GM12878 (cell line): ENCODE results near the gene PADI1. TPM values are rescaled to one million over a fixed set of nuclear protein-coding genes. Genes with fewer than 3 reads are reported as not detected.

ENCODE experiments used
- ATAC-seq: fragments of 200-7000 bp; cut with Tn5 transposase; 3 replicates; pipeline ENCODE4 v1.9.1; 2020; ENCODE audit warnings: mild to moderate bottlenecking, moderate library complexity
- BruUV-seq: library from RNA; stranded (reverse); fragments of 400-500 nt; replicated peaks from 2 replicates; lab custom pipeline; 2021; lab: Mats Ljungman, UMichigan
- CTCF ChIA-PET: fragments of 300-600 bp; sonication (Branson Sonifier 250); formaldehyde crosslinking; extraction: SDS; loops from one replicate; lab custom pipeline; 2021; ENCODE audit warnings: inconsistent platforms; lab: Yijun Ruan, JAX
- POLR2A ChIA-PET: fragments of 350-600 bp; formaldehyde crosslinking; extraction: SDS; loops from one replicate; lab custom pipeline; 2021; ENCODE audit warnings: inconsistent platforms; lab: Charles Lee
- RAD21 ChIA-PET: fragments of 300-600 bp; sonication (Branson Sonifier 250); formaldehyde crosslinking; loops from one replicate; lab custom pipeline; 2023; ENCODE audit warnings: antibody characterized with exemption; ENCODE audit not compliant: unreplicated experiment; lab: Charles Lee
- SMC1A ChIA-PET: fragments of 300-600 bp; sonication (Branson Sonifier 250); formaldehyde crosslinking; loops from one replicate; lab custom pipeline; 2023; ENCODE audit not compliant: unreplicated experiment, uncharacterized antibody; lab: Charles Lee
- DNase-seq: peaks from one replicate; pipeline ENCODE4 v3.0.0-alpha.2; 2011; ENCODE audit warnings: low read depth, low spot score
- FAIRE-seq: peaks from 3 replicates; lab custom pipeline; 2011; peaks lifted over from hg19 to GRCh38; lab: Jason Lieb, UNC
- H2AFZ ChIP-seq: 2 replicates; pipeline ENCODE4 v1.6.0; 2011; ENCODE audit warnings: low read depth, low read length, control low read depth; ENCODE audit not compliant: control insufficient read depth
- H3K27ac ChIP-seq: 2 replicates; pipeline ENCODE4 v1.5.1; 2011; ENCODE audit warnings: control low read depth; ENCODE audit not compliant: control insufficient read depth, insufficient read depth
- H3K27me3 ChIP-seq, 2 experiments: replicated peaks in 1 of 2; 2 replicates each; pipeline versions ENCODE4 v1.6.0 to v1.6.1; 2011; ENCODE audit warnings: low read length in 1 of 2; ENCODE audit not compliant: control insufficient read depth in 2 of 2, insufficient read depth in 2 of 2
- H3K36me3 ChIP-seq, 2 experiments: 2 replicates each; pipeline ENCODE4 v1.5.1; 2011; ENCODE audit warnings: low read length in 1 of 2; ENCODE audit not compliant: control insufficient read depth in 2 of 2, insufficient read depth in 2 of 2
- H3K4me1 ChIP-seq: 2 replicates; pipeline ENCODE4 v1.6.1; 2011; ENCODE audit warnings: mild to moderate bottlenecking, low read length, moderate library complexity, mixed read lengths; ENCODE audit not compliant: control insufficient read depth, insufficient read depth
- H3K4me2 ChIP-seq: 2 replicates; pipeline ENCODE4 v1.6.0; 2011; ENCODE audit warnings: control low read depth; ENCODE audit not compliant: control insufficient read depth, insufficient read depth
- H3K4me3 ChIP-seq: fragments of 200-600 bp; sonication (generic); 2 replicates; pipeline ENCODE4 v1.5.1; 2016
- H3K79me2 ChIP-seq: 2 replicates; pipeline ENCODE4 v1.6.0; 2011; ENCODE audit warnings: low read length; ENCODE audit not compliant: control insufficient read depth, insufficient read depth
- H3K9ac ChIP-seq: 2 replicates; pipeline ENCODE4 v1.8.0; 2011; ENCODE audit warnings: low read length, control low read depth, mixed read lengths; ENCODE audit not compliant: control insufficient read depth, insufficient read depth
- H3K9me3 ChIP-seq: replicated peaks from 3 replicates; pipeline ENCODE4 v1.5.1; 2011; ENCODE audit warnings: mild to moderate bottlenecking, low read length; ENCODE audit not compliant: control insufficient read depth, insufficient read depth
- H4K20me1 ChIP-seq: 2 replicates; pipeline ENCODE4 v1.6.0; 2011; ENCODE audit not compliant: control insufficient read depth, insufficient read depth
- BRCA1 ChIP-seq: IDR thresholded peaks from 2 replicates; pipeline ENCODE4 v1.6.1; 2011; ENCODE audit warnings: low read depth, low read length, improper control_type of control experiment
- CBX3 ChIP-seq: fragments of 200-600 bp; sonication (generic); IDR thresholded peaks from 2 replicates; pipeline ENCODE4 v1.6.1; 2016; ENCODE audit warnings: low read depth, borderline replicate concordance
- CTCF ChIP-seq, 3 experiments: IDR thresholded peaks in 2 of 3; conservative IDR thresholded peaks in 1 of 3; 2 replicates each; pipeline ENCODE4 v1.5.1; 2011; ENCODE audit warnings: low read depth in 3 of 3, low read length in 3 of 3, mild to moderate bottlenecking in 3 of 3, control low read depth in 2 of 3, moderate library complexity in 2 of 3, inconsistent platforms in 1 of 3, mixed read lengths in 1 of 3; ENCODE audit not compliant: control insufficient read depth in 2 of 3, insufficient read depth in 1 of 3; ENCODE audit errors: extremely low read depth in 1 of 3
- HDAC2 ChIP-seq: fragments of 200-600 bp; sonication (generic); IDR thresholded peaks from 2 replicates; pipeline ENCODE4 v1.6.1; 2017
- HDAC6 ChIP-seq: fragments of 200-600 bp; sonication (generic); IDR thresholded peaks from one replicate; pipeline ENCODE4 v1.8.0; 2017; ENCODE audit warnings: antibody characterized with exemption; ENCODE audit not compliant: unreplicated experiment
- IKZF1 ChIP-seq: fragments of 450-650 bp; conservative IDR thresholded peaks from 2 replicates; pipeline ENCODE4 v1.6.1; 2017; ENCODE audit warnings: antibody characterized with exemption, mild to moderate bottlenecking
- JUNB ChIP-seq: IDR thresholded peaks from 2 replicates; pipeline ENCODE4 v1.6.1; 2016; ENCODE audit warnings: antibody characterized with exemption, mild to moderate bottlenecking
- MLLT1 ChIP-seq: fragments of 450-650 bp; IDR thresholded peaks from 2 replicates; pipeline ENCODE4 v1.6.1; 2016; ENCODE audit warnings: mild to moderate bottlenecking
- NFIC ChIP-seq: IDR thresholded peaks from 2 replicates; pipeline ENCODE4 v1.6.1; 2012; ENCODE audit warnings: low read depth, mild to moderate bottlenecking, inconsistent platforms, low read length, moderate library complexity
- POLR2A ChIP-seq: IDR thresholded peaks from 2 replicates; pipeline ENCODE4 v1.6.1; 2011; ENCODE audit warnings: low read depth, mild to moderate bottlenecking, low read length
- POLR2AphosphoS2 ChIP-seq: IDR thresholded peaks from 2 replicates; pipeline ENCODE4 v1.6.1; 2011; ENCODE audit warnings: low read depth, mild to moderate bottlenecking, low read length, improper control_type of control experiment, moderate library complexity
- POU2F2 ChIP-seq: IDR thresholded peaks from 3 replicates; pipeline ENCODE4 v1.6.1; 2011; ENCODE audit warnings: low read depth, mild to moderate bottlenecking, low read length, borderline replicate concordance
- RCOR1 ChIP-seq: conservative IDR thresholded peaks from 2 replicates; pipeline ENCODE4 v1.6.1; 2012; ENCODE audit warnings: low read depth, low read length, improper control_type of control experiment
- SMAD5 ChIP-seq: IDR thresholded peaks from 2 replicates; pipeline ENCODE4 v1.6.1; 2016; ENCODE audit warnings: antibody characterized with exemption, low read depth
- TCF3 ChIP-seq: IDR thresholded peaks from 2 replicates; pipeline ENCODE4 v1.6.1; 2012; ENCODE audit warnings: low read depth, mild to moderate bottlenecking, low read length, borderline replicate concordance; ENCODE audit not compliant: insufficient read depth
- ZNF207 ChIP-seq: fragments of 450-650 bp; IDR thresholded peaks from 2 replicates; pipeline ENCODE4 v1.6.1; 2014; ENCODE audit warnings: antibody characterized with exemption, mild to moderate bottlenecking, borderline replicate concordance
- WGBS: methylation state at CpG from one replicate; pipeline ENCODE4 v1.1.6; 2016; ENCODE audit warnings: low lambda C conversion rate; ENCODE audit not compliant: insufficient replicate concordance, insufficient coverage; ENCODE audit errors: missing lambda C conversion rate; 5-methylcytosine and 5-hydroxymethylcytosine counted together
- in situ Hi-C: fragments of 300-500 bp; cut with MboI; formaldehyde crosslinking; loops from 9 replicates; pipeline ENCODE4 v1.14.3; 2018; ENCODE audit warnings: mixed read lengths
- intact Hi-C: fragments of 100-400 bp; cut with micrococcal nuclease; formaldehyde crosslinking; loops from one replicate; pipeline ENCODE4 v1.14.2; 2022; ENCODE audit not compliant: unreplicated experiment
- polyA plus RNA-seq, 11 experiments: library from polyadenylated mRNA; depleted of rRNA in 4 of 11; unstranded in 6 of 11; stranded (reverse) in 5 of 11; fragments of >200 nt; fragmentation: Nextera tagmentation in 4 of 11; fragmentation: Illumina TruSeq in 1 of 11; extraction: Ambion mirVana in 4 of 11; extraction: Trizol in 1 of 11; gene quantifications; 1 replicate in 1 of 11; 2 replicates in 10 of 11; pipeline versions ENCODE4 v1.2.1 to v1.2.3, GENCODE V29; 2011 to 2016; ENCODE audit warnings: inconsistent platforms in 2 of 11, missing spikeins in 2 of 11, low read depth in 1 of 11
- total RNA-seq, 4 experiments: library from RNA; depleted of rRNA in 3 of 4; stranded (reverse); fragments of >200 nt in 3 of 4; fragmentation: Illumina TruSeq in 1 of 4; extraction: Trizol in 1 of 4; gene quantifications; 2 replicates each; pipeline versions ENCODE4 v1.2.1 to v1.2.3, GENCODE V29; 2013 to 2021

Gene PADI1
- total and polyA plus RNA-seq, 10 of the 15 experiments (the other 5 are each of a cell fraction or from before 2014, with no cell fraction given): 0.05 TPM; not detected in 9

GRCh38 chr1:17162941-17163340 is 42.0 kb upstream of the PADI1 start:
- SMC1A ChIA-PET: no interaction called here
- H2AFZ ChIP-seq: no peak overlapping the region
- H3K4me2 ChIP-seq: no peak overlapping the region
- no peaks in the 10 kb centered on the region for H3K36me3 ChIP-seq
- no peak for DNase-seq
- no peaks in the 10 kb centered on the region for H3K79me2 ChIP-seq
- RAD21 ChIA-PET: no interaction called here
- no peak overlapping the region for H3K4me3 ChIP-seq
- no peaks in the 10 kb centered on the region for H3K27me3 ChIP-seq
- no peak overlapping the region for H3K9ac ChIP-seq
- ATAC-seq: no peak
- CTCF ChIA-PET: no interaction called here
- BruUV-seq: no TSS peak
- H3K4me1 ChIP-seq: no peaks in the 10 kb centered on the region
- H3K27ac ChIP-seq: no peak overlapping the region
- H3K9me3 ChIP-seq: no peaks in the 10 kb centered on the region; the same call in 2 of the 3 replicates
- no peaks in the 10 kb centered on the region for H4K20me1 ChIP-seq
- WGBS: 61% methylated on average over 7 of the region's 7 CpGs
- intact Hi-C loops (no loop called here), in situ Hi-C loops (no loop called here)
- no peak for FAIRE-seq
- POLR2A ChIA-PET: no interaction called here
- no peak for TF ChIP-seq MLLT1

GRCh38 chr1:17163371-17163770 is 41.6 kb upstream of the PADI1 start:
- in situ Hi-C loops: no loop called here
- Histone ChIP-seq H3K4me2 (no peak overlapping the region), H3K4me3 (no peak overlapping the region), H3K9ac (no peak overlapping the region), H3K27me3 (no peaks in the 10 kb centered on the region), H3K27ac (no peak overlapping the region), H3K36me3 (no peaks in the 10 kb centered on the region), H3K4me1 (no peaks in the 10 kb centered on the region), H4K20me1 (no peaks in the 10 kb centered on the region), H3K9me3 (no peaks in the 10 kb centered on the region; the same call in 2 of the 3 replicates), H3K79me2 (no peaks in the 10 kb centered on the region), H2AFZ (no peak overlapping the region)
- ChIA-PET RAD21 (no interaction called here), POLR2A (no interaction called here), SMC1A (no interaction called here), CTCF (no interaction called here)
- no peak for FAIRE-seq
- intact Hi-C loops: no loop called here
- WGBS: 76% methylated on average over 7 of the region's 7 CpGs
- no TSS peak for BruUV-seq
- no peak for DNase-seq
- no peak for ATAC-seq
- TF ChIP-seq ZNF207 (no peak), IKZF1 (no peak), TCF3 (no peak), HDAC2 (no peak), RCOR1 (no peak), NFIC (no peak), CBX3 (no peak), POLR2AphosphoS2 (no peak), POU2F2 (no peak), CTCF (IDR thresholded peaks at IDR 0.05 in 2 of 3, conservative IDR thresholded peaks at IDR 0.05 in 1 of 3; ENCODE audit: control insufficient read depth in 2 of 3, extremely low read depth in 1 of 3, insufficient read depth in 1 of 3, low read depth in 3 of 3, low read length in 3 of 3) (no peak), JUNB (no peak), HDAC6 (no peak), BRCA1 (no peak), POLR2A (no peak), SMAD5 (no peak)
